Measurements from ENCODE around the gene THRB.

THRB gene

DNA sequence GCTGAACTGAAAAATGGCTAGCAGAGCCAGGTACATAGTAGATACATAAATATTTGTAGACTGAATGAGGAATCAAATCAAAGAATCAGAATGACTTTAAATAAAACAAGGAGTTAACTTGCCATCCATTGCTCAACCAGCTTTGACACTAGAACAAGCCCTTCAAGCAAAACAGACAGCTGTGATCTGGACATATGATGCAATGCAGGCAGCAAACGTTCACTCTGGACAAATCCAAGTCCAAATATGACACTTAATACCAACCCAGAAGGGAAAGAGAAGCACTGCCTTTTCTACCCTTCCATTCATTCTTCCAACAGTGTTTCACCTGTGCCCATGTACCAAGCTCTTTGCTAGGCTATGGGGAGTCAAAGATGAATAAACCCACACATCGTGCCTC lies 4.5 kb downstream of the THRB start:
- Histone ChIP-seq H3K36me3 (ENCODE audit: insufficient read depth, low read length) (no peaks in the 10 kb centered on the region), H3K9me3 (ENCODE audit: low read depth, low read length) (no peaks in the 10 kb centered on the region), H3K4me3 (no peak overlapping the region), H3K27ac (no peak overlapping the region), H3K9ac (ENCODE audit: insufficient read length) (no peak overlapping the region)
- no peak for DNase-seq (ENCODE audit: low read depth, low spot score)
- TF ChIP-seq FOXP2 (optimal IDR thresholded peaks at IDR 0.05; ENCODE audit: control extremely low read depth, extremely low read length, insufficient read depth), result no peak
- no peak for TF ChIP-seq EZH2 (IDR thresholded peaks at IDR 0.05)
- TF ChIP-seq POLR2AphosphoS5 (IDR thresholded peaks at IDR 0.05; ENCODE audit: borderline replicate concordance, low read depth, low read length), result no peak

- H3K9ac ChIP-seq (ENCODE audit: insufficient read length), result no peak overlapping the region
- H3K4me3 ChIP-seq, result no peak overlapping the region
Observed at GRCh38 chr3:24487325-24488262, 7.1 kb downstream of the THRB start.

GRCh38 chr3:24485511-24485910 lies 9.1 kb downstream of the THRB start:
- no peak overlapping the region for H3K4me3 ChIP-seq
- no peak overlapping the region for H3K27ac ChIP-seq
- TF ChIP-seq FOXP2 (optimal IDR thresholded peaks at IDR 0.05; ENCODE audit: control extremely low read depth, extremely low read length, insufficient read depth) (no peak), EZH2 (IDR thresholded peaks at IDR 0.05) (no peak), POLR2AphosphoS5 (IDR thresholded peaks at IDR 0.05; ENCODE audit: borderline replicate concordance, low read depth, low read length) (no peak)
- no peaks in the 10 kb centered on the region for H3K9me3 ChIP-seq (ENCODE audit: low read depth, low read length)
- H3K36me3 ChIP-seq (ENCODE audit: insufficient read depth, low read length), result no peaks in the 10 kb centered on the region
- no peak for DNase-seq (ENCODE audit: low read depth, low spot score)
- H3K9ac ChIP-seq (ENCODE audit: insufficient read length), result no peak overlapping the region

More at GRCh38 chr3:24487325-24488262, 7.1 kb downstream of the THRB start:
- no peak for TF ChIP-seq EZH2 (IDR thresholded peaks at IDR 0.05)
- TF ChIP-seq POLR2AphosphoS5 (IDR thresholded peaks at IDR 0.05; ENCODE audit: borderline replicate concordance, low read depth, low read length), result no peak
- TF ChIP-seq FOXP2 (optimal IDR thresholded peaks at IDR 0.05; ENCODE audit: control extremely low read depth, extremely low read length, insufficient read depth), result no peak
- H3K36me3 ChIP-seq (ENCODE audit: insufficient read depth, low read length), result no peaks in the 10 kb centered on the region
- no peaks in the 10 kb centered on the region for H3K9me3 ChIP-seq (ENCODE audit: low read depth, low read length)
- no peak overlapping the region for H3K27ac ChIP-seq
- no peak for DNase-seq (ENCODE audit: low read depth, low spot score)

- no peaks in the 10 kb centered on the region for H3K36me3 ChIP-seq (ENCODE audit: insufficient read depth, low read length)
- no peak for DNase-seq (ENCODE audit: low read depth, low spot score)
- H3K27ac ChIP-seq, result no peak overlapping the region
- no peak overlapping the region for H3K9ac ChIP-seq (ENCODE audit: insufficient read length)
- no peaks in the 10 kb centered on the region for H3K9me3 ChIP-seq (ENCODE audit: low read depth, low read length)
- no peak overlapping the region for H3K4me3 ChIP-seq
- no peak for TF ChIP-seq EZH2 (IDR thresholded peaks at IDR 0.05)
- no peak for TF ChIP-seq FOXP2 (optimal IDR thresholded peaks at IDR 0.05; ENCODE audit: control extremely low read depth, extremely low read length, insufficient read depth)
- no peak for TF ChIP-seq POLR2AphosphoS5 (IDR thresholded peaks at IDR 0.05; ENCODE audit: borderline replicate concordance, low read depth, low read length)
Observed at GRCh38 chr3:24483873-24484272, 10.8 kb downstream of the THRB start.

- H3K4me3 ChIP-seq, result no peak overlapping the region
- no peaks in the 10 kb centered on the region for H3K36me3 ChIP-seq (ENCODE audit: insufficient read depth, low read length)
- H3K9me3 ChIP-seq (ENCODE audit: low read depth, low read length), result no peaks in the 10 kb centered on the region
- DNase-seq (ENCODE audit: low read depth, low spot score), result no peak
- H3K9ac ChIP-seq (ENCODE audit: insufficient read length), result no peak overlapping the region
- H3K27ac ChIP-seq, result no peak overlapping the region
- TF ChIP-seq POLR2AphosphoS5 (IDR thresholded peaks at IDR 0.05; ENCODE audit: borderline replicate concordance, low read depth, low read length) (no peak), FOXP2 (optimal IDR thresholded peaks at IDR 0.05; ENCODE audit: control extremely low read depth, extremely low read length, insufficient read depth) (no peak), EZH2 (IDR thresholded peaks at IDR 0.05) (no peak)
Observed at GRCh38 chr3:24482096-24482705, 12.4 kb downstream of the THRB start.

DNA sequence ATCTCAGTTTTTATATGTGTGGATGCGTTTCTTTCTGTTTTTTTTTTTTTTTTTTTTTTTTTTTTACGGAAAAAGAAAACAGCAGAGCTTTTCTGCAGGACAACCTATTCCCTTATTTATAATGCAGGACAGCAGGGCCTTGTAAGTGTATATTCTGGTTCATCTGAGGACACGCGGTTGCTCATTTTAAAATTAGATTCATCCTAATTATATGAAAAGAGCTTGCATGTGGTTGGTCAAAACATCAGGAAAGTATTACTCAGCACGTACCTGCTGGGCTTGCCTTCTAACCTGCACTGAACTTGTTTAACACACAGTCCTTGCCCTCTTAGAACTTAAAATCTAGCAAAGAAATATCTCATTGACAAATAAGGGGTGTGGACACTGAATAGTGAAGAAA lies 13.5 kb downstream of the THRB start:
- DNase-seq (ENCODE audit: low read depth, low spot score), result no peak
- Histone ChIP-seq H3K27ac (no peak overlapping the region), H3K9ac (ENCODE audit: insufficient read length) (no peak overlapping the region), H3K36me3 (ENCODE audit: insufficient read depth, low read length) (no peaks in the 10 kb centered on the region), H3K4me3 (no peak overlapping the region), H3K9me3 (ENCODE audit: low read depth, low read length) (no peaks in the 10 kb centered on the region)
- no peak for TF ChIP-seq FOXP2 (optimal IDR thresholded peaks at IDR 0.05; ENCODE audit: control extremely low read depth, extremely low read length, insufficient read depth)
- no peak for TF ChIP-seq POLR2AphosphoS5 (IDR thresholded peaks at IDR 0.05; ENCODE audit: borderline replicate concordance, low read depth, low read length)
- no peak for TF ChIP-seq EZH2 (IDR thresholded peaks at IDR 0.05)

GRCh38 chr3:24480497-24480896 lies 14.2 kb downstream of the THRB start:
- no peak for TF ChIP-seq POLR2AphosphoS5 (IDR thresholded peaks at IDR 0.05; ENCODE audit: borderline replicate concordance, low read depth, low read length)
- TF ChIP-seq EZH2 (IDR thresholded peaks at IDR 0.05), result no peak
- TF ChIP-seq FOXP2 (optimal IDR thresholded peaks at IDR 0.05; ENCODE audit: control extremely low read depth, extremely low read length, insufficient read depth), result no peak
- no peaks in the 10 kb centered on the region for H3K9me3 ChIP-seq (ENCODE audit: low read depth, low read length)

DNA sequence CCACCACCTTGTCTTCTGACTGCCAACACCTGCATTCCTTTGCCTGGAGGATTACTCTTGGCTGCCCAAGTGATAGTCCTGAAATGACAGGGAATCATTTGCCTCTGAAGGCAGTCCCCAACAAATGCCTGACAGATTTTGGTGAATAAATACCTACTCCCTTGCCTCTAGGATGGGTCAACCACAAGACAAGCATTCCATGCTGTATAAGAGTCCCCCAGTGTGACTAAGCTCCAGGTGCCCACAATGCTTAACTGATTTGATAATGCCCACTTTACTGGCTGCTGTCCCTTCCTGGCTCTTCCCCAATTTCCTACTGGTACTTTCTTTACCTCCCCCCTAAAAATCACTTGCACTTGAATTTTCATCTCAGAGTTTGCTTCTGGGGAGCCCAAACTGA lies 14.8 kb downstream of the THRB start:
- H3K27ac ChIP-seq, result no peak overlapping the region
- H3K9ac ChIP-seq (ENCODE audit: insufficient read length), result no peak overlapping the region
- TF ChIP-seq FOXP2 (optimal IDR thresholded peaks at IDR 0.05; ENCODE audit: control extremely low read depth, extremely low read length, insufficient read depth) (no peak), POLR2AphosphoS5 (IDR thresholded peaks at IDR 0.05; ENCODE audit: borderline replicate concordance, low read depth, low read length) (no peak), EZH2 (IDR thresholded peaks at IDR 0.05) (no peak)
- H3K9me3 ChIP-seq (ENCODE audit: low read depth, low read length), result no peaks in the 10 kb centered on the region
- no peak overlapping the region for H3K4me3 ChIP-seq
- no peaks in the 10 kb centered on the region for H3K36me3 ChIP-seq (ENCODE audit: insufficient read depth, low read length)
- DNase-seq (ENCODE audit: low read depth, low spot score), result no peak

More at GRCh38 chr3:24480497-24480896, 14.2 kb downstream of the THRB start:
- no peak for DNase-seq (ENCODE audit: low read depth, low spot score)
- Histone ChIP-seq H3K9ac (ENCODE audit: insufficient read length) (no peak overlapping the region), H3K4me3 (no peak overlapping the region), H3K27ac (no peak overlapping the region), H3K36me3 (ENCODE audit: insufficient read depth, low read length) (no peaks in the 10 kb centered on the region)
